Mucosa of descending colon (tissue), 3 donors: ENCODE results near the gene NRL. TPM values are rescaled to one million over a fixed set of nuclear protein-coding genes. Genes with fewer than 3 reads are reported as not detected.

Experiments
- ATAC-seq: fragments of 200-7000 bp; cut with Tn5 transposase; one replicate; pipeline ENCODE4 v1.9.1; 2020; ENCODE audit warnings: mild to moderate bottlenecking, moderate library complexity
- DNase-seq, 3 donors: peaks; one replicate each; pipeline ENCODE4 v3.0.0-alpha.2; 2020
- H3K36me3 ChIP-seq: fragments of 200-600 bp; one replicate; pipeline ENCODE4 v1.8.0; 2021; ENCODE audit warnings: low read depth, mild to moderate bottlenecking
- H3K4me1 ChIP-seq: fragments of 200-600 bp; one replicate; pipeline ENCODE4 v1.8.0; 2021; ENCODE audit warnings: low read depth, mild to moderate bottlenecking
- H3K4me3 ChIP-seq: fragments of 200-600 bp; one replicate; pipeline ENCODE4 v1.8.0; 2021; ENCODE audit warnings: mild to moderate bottlenecking
- H3K9me3 ChIP-seq: fragments of 200-600 bp; one replicate; pipeline ENCODE4 v1.8.0; 2021; ENCODE audit warnings: mild to moderate bottlenecking
- intact Hi-C, 2 donors: fragments of 100-400 bp; cut with DNase I in 1 of 2; cut with micrococcal nuclease in 1 of 2; formaldehyde crosslinking; loops; one replicate each; pipeline versions ENCODE4 v1.11.0 to v1.11.1; 2022; cut with DNase I, micrococcal nuclease
- total RNA-seq, 3 donors: library from RNA; stranded (reverse); fragmentation: NEBNext Ultra II Directional in 2 of 3; extraction: Animal tissue kit (Norgen Biotek cat#: 25700) in 2 of 3; gene quantifications; one replicate each; pipeline versions ENCODE4 v1.2.1 to v1.2.4, GENCODE V29; 2021 to 2023
- TF ChIP-seq, protein P1 (sequence below): fragments of 200-600 bp; IDR thresholded peaks from one replicate; pipeline ENCODE4 v1.8.0; 2022; ENCODE audit warnings: antibody characterized with exemption, mild to moderate bottlenecking
- donor health status: DM: no; HTN: no; CAD: no; lungs with moderate emphysema.
- donor health status: DM: no; HTN: no; CAD: no.
- donor health status: DM: no; HTN: yes; CAD: no.

The NRL gene
- total RNA-seq, 3 donors from 2014 or later: 2.3 to 4.5 (median 2.8) TPM

DNA sequence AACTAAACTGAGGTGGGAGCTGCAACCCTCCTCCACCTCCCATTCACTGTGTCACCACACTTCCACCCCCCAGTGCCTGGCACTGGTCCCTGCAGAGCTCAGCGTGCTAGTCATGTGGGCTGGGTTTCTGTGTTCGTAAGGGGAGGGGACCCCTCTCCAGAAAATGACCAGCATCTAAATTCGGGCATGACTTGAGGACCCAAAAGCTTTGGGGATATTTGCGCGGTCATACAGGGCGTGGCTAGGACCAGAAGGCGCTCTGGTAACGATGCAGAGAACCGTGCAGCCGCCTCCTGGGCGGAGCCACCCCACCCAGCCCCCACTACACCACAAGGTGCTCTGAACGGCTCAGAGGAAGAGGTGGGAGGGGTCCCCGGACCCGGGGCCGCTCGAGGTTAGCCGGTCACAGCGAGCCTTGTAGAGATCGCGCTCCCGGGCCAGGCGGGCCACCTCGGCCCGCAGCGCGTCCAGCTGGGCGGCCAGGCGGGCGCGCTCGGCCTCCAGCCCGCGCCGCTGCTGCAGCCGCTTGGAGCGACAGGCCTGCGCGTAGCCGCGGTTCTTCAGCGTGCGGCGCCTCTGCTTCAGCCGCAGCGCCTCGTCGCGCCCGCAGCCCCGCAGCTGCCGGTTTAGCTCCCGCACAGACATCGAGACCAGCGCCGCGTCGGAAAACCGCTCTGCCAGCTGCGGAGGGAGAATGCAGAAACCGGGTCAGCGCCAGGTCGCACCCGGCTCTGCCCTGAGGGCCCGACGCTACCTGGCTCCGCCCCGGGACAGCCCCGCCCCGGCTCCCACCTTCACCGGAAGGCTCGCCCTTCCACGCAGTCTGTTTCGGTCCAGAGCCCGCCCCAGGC, 33.6 kb downstream of the NRL start:
- peak; percentile 94 for ATAC-seq
- DNase-seq: peak; percentile 85 to 89 (median 88)
- Histone ChIP-seq H3K9me3 (no peaks in the 10 kb centered on the region), H3K4me3 (peak overlapping the region; percentile 28), H3K4me1 (peaks cover 8% of the 10 kb centered on the region), H3K36me3 (no peaks in the 10 kb centered on the region)
- TF ChIP-seq, protein P1, sequence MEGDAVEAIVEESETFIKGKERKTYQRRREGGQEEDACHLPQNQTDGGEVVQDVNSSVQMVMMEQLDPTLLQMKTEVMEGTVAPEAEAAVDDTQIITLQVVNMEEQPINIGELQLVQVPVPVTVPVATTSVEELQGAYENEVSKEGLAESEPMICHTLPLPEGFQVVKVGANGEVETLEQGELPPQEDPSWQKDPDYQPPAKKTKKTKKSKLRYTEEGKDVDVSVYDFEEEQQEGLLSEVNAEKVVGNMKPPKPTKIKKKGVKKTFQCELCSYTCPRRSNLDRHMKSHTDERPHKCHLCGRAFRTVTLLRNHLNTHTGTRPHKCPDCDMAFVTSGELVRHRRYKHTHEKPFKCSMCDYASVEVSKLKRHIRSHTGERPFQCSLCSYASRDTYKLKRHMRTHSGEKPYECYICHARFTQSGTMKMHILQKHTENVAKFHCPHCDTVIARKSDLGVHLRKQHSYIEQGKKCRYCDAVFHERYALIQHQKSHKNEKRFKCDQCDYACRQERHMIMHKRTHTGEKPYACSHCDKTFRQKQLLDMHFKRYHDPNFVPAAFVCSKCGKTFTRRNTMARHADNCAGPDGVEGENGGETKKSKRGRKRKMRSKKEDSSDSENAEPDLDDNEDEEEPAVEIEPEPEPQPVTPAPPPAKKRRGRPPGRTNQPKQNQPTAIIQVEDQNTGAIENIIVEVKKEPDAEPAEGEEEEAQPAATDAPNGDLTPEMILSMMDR: no peak
- intact Hi-C loops: no loop called here

DNA sequence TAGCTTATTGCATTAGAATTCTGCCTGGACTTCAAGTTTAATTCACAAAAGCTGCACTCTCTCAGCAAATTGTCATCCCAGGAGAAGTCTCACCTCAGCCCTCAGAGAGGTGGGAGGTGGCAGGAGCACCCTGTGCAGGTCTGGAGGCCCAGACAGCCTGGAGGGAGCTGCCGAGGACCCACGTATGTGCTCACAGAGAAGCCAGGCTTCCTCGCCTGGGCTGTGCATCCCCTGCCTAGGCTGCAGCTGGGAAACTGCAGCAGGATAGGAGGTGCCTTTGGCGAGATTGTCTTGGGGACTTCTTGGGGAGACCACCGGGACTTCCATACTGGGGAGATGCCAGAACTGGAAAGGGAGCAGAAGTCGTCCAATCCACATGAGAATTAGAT, 34.6 kb downstream of the NRL start:
- Histone ChIP-seq H3K36me3 (no peaks in the 10 kb centered on the region), H3K9me3 (no peaks in the 10 kb centered on the region), H3K4me3 (no peak overlapping the region), H3K4me1 (peaks cover 8% of the 10 kb centered on the region)
- TF ChIP-seq, protein P1: no peak
- ATAC-seq (no peak), DNase-seq (no peak)
- intact Hi-C loops: no loop called here

DNA sequence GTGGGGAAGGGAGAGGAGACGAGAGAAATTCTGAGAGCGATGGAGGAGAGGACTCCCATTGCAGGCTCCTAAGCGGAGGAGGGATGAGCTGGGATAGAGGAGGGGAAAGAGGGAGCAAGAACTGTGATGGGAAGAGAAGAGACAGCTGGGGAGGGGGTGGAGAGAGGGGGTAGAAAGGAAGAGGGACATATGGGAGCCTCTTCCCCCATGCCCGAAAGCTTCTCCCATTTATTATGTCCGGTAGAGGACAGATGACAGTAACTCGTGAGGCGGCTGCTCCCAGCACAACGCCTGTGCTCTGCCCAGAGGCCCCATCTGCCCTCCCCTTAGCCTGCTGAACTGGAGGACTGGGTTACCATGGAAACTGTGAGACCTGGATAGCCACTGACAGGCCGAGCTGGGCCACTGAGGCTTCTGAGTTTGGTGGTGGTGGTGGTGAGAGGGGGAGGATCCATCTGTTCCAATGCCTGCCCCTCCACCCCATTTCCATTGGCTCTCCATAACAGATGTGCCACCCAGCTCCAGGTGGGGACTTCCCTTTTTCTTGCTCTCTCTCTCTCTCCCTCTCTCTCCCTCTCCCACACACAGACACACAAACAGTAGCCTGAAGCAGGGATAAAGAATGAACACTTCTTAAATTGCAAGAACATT, 35.1 kb downstream of the NRL start:
- ATAC-seq (no peak), DNase-seq (no peak)
- intact Hi-C loops: no loop called here
- H3K4me1 ChIP-seq: peaks cover 10% of the 10 kb centered on the region
- no peaks in the 10 kb centered on the region for H3K36me3 ChIP-seq
- TF ChIP-seq, protein P1: no peak
- no peak overlapping the region for H3K4me3 ChIP-seq
- no peaks in the 10 kb centered on the region for H3K9me3 ChIP-seq

DNA sequence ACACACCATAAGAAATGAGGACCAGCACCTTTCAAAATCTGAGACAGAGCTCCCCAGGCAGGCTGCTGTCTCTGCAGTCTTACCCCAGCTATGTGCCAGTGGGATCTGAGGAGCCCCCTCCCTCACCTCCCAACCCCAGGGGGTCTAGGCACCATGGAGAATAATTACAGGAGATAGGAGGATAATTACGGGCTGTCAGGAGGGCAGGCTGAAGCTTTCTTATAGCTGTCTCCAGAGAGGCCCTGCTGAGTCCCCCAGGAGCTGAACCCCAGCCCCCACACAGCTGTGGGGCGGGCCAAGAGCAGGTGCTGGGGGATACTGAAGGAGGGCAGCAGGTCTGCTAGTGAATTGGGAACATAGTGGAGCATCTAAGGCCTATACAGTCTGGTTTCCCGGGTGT, 36.6 kb downstream of the NRL start:
- Histone ChIP-seq H3K4me1 (peaks cover 12% of the 10 kb centered on the region), H3K9me3 (no peaks in the 10 kb centered on the region), H3K4me3 (no peak overlapping the region), H3K36me3 (no peaks in the 10 kb centered on the region)
- no peak for ATAC-seq
- no peak for DNase-seq
- TF ChIP-seq, protein P1: no peak
- intact Hi-C loops: no loop called here

DNA sequence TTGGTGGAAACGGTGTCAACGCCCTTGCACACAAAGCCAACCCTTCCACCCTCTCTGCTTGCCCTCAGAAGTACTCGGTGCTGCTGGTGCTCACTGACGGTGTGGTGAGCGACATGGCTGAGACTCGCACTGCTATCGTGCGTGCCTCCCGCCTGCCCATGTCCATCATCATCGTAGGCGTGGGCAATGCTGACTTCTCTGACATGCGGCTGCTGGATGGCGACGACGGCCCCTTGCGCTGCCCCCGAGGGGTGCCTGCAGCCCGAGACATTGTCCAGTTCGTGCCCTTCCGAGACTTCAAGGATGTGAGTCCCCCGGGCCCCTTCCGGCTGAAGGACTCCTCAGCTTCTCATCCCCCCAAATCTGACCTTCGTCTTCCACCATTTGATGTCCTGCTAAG, 37.7 kb downstream of the NRL start:
- peaks cover 20% of the 10 kb centered on the region for H3K4me1 ChIP-seq
- ATAC-seq: no peak
- TF ChIP-seq, protein P1: no peak
- DNase-seq: no peak
- H3K36me3 ChIP-seq: no peaks in the 10 kb centered on the region
- intact Hi-C loops: no loop called here
- H3K9me3 ChIP-seq: no peaks in the 10 kb centered on the region
- H3K4me3 ChIP-seq: no peak overlapping the region
